Loucy (cell line): ENCODE results near the gene APOM.

Experiments
- H2AFZ ChIP-seq: fragments of 200-600 bp; sonication (generic); 2 replicates; pipeline ENCODE4 v1.6.0; 2016; ENCODE audit warnings: antibody characterized with exemption, mild to moderate bottlenecking, low read length, moderate library complexity
- H3F3A ChIP-seq: fragments of 200-600 bp; 2 replicates; pipeline ENCODE4 v1.6.0; 2016; ENCODE audit warnings: antibody characterized with exemption, low read depth, mild to moderate bottlenecking
- H3K27me3 ChIP-seq: fragments of 200-600 bp; sonication (generic); 2 replicates; pipeline ENCODE4 v1.6.1; 2014; ENCODE audit warnings: low read length, mild to moderate bottlenecking; ENCODE audit not compliant: insufficient read depth, poor library complexity, severe bottlenecking
- H3K36me3 ChIP-seq: fragments of 200-600 bp; sonication (generic); 2 replicates; pipeline ENCODE4 v1.6.1; 2016; ENCODE audit warnings: low read length; ENCODE audit not compliant: insufficient read depth
- H3K4me1 ChIP-seq: fragments of 200-600 bp; sonication (generic); 2 replicates; pipeline ENCODE4 v1.5.1; 2014; ENCODE audit warnings: low read length, mild to moderate bottlenecking; ENCODE audit not compliant: insufficient read depth, poor library complexity, severe bottlenecking
- H3K4me2 ChIP-seq: fragments of 200-600 bp; sonication (generic); 2 replicates; pipeline ENCODE4 v1.6.0; 2014; ENCODE audit warnings: antibody characterized with exemption, low read length, low read depth, mild to moderate bottlenecking; ENCODE audit not compliant: poor library complexity, severe bottlenecking
- H3K4me3 ChIP-seq: fragments of 200-600 bp; sonication (generic); 2 replicates; pipeline ENCODE4 v1.5.1; 2014; ENCODE audit warnings: low read length, mild to moderate bottlenecking, mixed read lengths; ENCODE audit not compliant: poor library complexity, severe bottlenecking
- H3K79me2 ChIP-seq: fragments of 200-600 bp; sonication (generic); 2 replicates; pipeline ENCODE4 v1.6.1; 2014; ENCODE audit warnings: low read length; ENCODE audit not compliant: insufficient read depth
- H3K9ac ChIP-seq: fragments of 200-600 bp; sonication (generic); 2 replicates; pipeline ENCODE4 v1.6.0; 2014; ENCODE audit warnings: mild to moderate bottlenecking, low read depth, low read length, moderate library complexity; ENCODE audit not compliant: poor library complexity, severe bottlenecking
- H3K9me2 ChIP-seq: fragments of 200-600 bp; sonication (generic); replicated peaks from 2 replicates; pipeline ENCODE4 v1.6.1; 2016; ENCODE audit warnings: low read depth, low read length, mixed read lengths
- H3K9me3 ChIP-seq: fragments of 200-600 bp; sonication (generic); 2 replicates; pipeline ENCODE4 v1.6.1; 2014; ENCODE audit warnings: mild to moderate bottlenecking, antibody characterized with exemption, low read length, low read depth; ENCODE audit not compliant: insufficient read depth
- H4K20me1 ChIP-seq: fragments of 200-600 bp; sonication (generic); 2 replicates; pipeline ENCODE4 v1.6.0; 2014; ENCODE audit warnings: antibody characterized with exemption, low read length, mild to moderate bottlenecking; ENCODE audit not compliant: insufficient read depth, poor library complexity, severe bottlenecking
- EZH2phosphoT487 ChIP-seq: fragments of 200-600 bp; IDR thresholded peaks from 2 replicates; pipeline ENCODE4 v1.6.1; 2018; ENCODE audit warnings: antibody characterized with exemption, mild to moderate bottlenecking, moderate library complexity, borderline replicate concordance
- TF ChIP-seq, protein P1 (sequence below): fragments of 200-600 bp; sonication (generic); conservative IDR thresholded peaks from 2 replicates; pipeline ENCODE4 v1.5.1; 2014; ENCODE audit warnings: mild to moderate bottlenecking, antibody characterized with exemption, low read length

Gene APOM

DNA sequence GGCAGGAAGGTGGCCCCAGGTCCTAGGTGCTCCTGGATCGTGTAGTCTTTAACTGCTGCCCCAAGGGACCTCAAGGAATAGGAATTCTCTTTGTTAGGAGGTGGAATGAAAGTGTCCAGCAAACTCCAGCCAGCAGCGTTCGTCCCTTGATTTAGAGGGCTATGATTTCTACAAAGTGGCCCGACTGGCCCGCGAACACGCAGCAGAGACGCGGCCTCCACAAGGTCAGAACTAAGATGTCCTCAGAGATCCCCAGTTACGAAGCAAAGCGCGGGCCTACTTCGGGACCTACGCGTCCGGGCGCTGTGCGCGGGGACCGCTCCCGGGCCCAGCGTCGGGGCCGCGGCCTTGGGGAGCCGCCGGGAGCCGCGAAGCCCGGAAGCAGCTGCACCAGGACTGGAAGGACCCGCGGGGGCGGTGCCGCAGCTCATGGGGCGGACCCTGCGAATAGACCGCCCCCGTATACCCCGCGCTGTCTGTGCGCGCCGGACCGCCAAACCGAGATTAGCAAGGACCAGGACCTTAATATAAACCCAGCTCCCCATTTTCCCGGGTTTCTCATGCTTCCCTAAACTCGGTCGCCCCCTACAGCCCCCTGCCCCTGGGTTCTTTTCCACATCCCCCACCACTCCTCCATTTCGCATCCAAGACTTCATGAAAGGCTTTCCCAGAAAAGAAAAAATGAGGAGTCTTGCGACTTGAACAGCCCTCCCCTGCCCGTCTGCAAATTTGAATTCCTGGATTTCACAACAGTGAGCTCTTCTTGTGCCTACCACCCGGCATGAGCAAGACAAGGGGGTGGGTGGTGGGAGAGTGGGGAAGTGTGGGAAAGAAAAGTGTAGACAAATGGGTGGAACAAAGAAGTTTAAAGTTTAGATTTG lies 4.9 kb downstream of the APOM start, which contains the start of gene C6orf47:
Gene C6orf47, minus strand, starts transcription at position 398 of the 881 bp plus-strand sequence. CDS start 831 bp downstream, outside the sequence.
- Histone ChIP-seq H3K9me3 (no peaks in the 10 kb centered on the region), H4K20me1 (peaks cover 10% of the 10 kb centered on the region), H3K9ac (peak within 1 kb of the TSS; percentile 88), H3F3A (no peaks in the 10 kb centered on the region), H3K4me2 (peak within 1 kb of the TSS; percentile 93), H3K4me3 (peak within 1 kb of the TSS; percentile 92), H3K27me3 (no peaks in the 10 kb centered on the region), H3K4me1 (peaks cover 51% of the 10 kb centered on the region), H3K36me3 (no peaks in the 10 kb centered on the region), H3K79me2 (peaks cover 56% of the 10 kb centered on the region), H2AFZ (peak within 1 kb of the TSS; percentile 50; the same call in 1 of the 2 replicates), H3K9me2 (no peaks in the 10 kb centered on the region)
- TF ChIP-seq EZH2phosphoT487, result no peak
- TF ChIP-seq, protein P1, sequence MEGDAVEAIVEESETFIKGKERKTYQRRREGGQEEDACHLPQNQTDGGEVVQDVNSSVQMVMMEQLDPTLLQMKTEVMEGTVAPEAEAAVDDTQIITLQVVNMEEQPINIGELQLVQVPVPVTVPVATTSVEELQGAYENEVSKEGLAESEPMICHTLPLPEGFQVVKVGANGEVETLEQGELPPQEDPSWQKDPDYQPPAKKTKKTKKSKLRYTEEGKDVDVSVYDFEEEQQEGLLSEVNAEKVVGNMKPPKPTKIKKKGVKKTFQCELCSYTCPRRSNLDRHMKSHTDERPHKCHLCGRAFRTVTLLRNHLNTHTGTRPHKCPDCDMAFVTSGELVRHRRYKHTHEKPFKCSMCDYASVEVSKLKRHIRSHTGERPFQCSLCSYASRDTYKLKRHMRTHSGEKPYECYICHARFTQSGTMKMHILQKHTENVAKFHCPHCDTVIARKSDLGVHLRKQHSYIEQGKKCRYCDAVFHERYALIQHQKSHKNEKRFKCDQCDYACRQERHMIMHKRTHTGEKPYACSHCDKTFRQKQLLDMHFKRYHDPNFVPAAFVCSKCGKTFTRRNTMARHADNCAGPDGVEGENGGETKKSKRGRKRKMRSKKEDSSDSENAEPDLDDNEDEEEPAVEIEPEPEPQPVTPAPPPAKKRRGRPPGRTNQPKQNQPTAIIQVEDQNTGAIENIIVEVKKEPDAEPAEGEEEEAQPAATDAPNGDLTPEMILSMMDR, result no peak

DNA sequence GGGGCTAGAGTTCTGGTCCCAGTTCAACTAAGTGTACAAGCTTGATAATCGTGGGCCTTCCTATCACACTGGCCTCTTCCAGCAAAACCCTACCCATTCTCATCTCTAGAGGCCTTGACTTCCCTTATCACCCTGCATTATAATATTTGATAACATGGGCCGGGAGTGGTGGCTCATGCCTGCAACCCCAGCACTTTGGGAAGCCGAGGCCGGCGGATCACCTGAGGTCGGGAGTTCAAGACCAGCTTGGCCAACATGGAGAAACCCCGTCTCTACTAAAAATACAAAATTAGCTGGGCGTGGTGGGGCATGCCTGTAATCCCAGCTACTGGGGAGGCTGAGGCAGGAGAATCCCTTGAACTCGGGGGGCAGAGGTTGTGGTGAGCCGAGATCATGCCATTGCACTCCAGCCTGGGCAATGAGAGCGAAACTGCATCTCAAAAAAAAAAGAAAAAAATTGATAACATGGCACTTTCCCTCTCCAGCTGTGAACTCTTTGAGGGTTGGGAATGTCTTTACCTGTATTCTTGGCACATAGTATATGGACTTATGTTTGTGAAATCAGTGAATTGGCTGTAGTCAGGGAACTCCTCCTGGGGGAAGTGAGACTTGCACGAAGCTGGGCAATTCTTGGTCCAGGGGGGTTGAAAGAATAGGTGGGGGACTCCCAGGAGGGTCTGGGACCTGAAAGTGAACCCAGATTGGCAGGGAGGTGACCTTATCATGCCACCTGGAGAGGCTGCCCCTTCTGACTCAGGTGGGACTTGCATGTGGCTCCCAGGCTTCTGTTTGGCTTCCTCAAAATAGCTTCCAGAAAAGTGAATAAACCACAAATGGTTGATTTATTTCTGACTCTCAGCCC lies 5.8 kb downstream of the APOM start:
- peak overlapping the region; percentile 88 for H3K9ac ChIP-seq
- H3K27me3 ChIP-seq, result no peaks in the 10 kb centered on the region
- H3F3A ChIP-seq, result no peaks in the 10 kb centered on the region
- no peak overlapping the region for H2AFZ ChIP-seq
- peak overlapping the region; percentile 93 for H3K4me2 ChIP-seq
- peaks cover 61% of the 10 kb centered on the region for H3K79me2 ChIP-seq
- TF ChIP-seq, protein P1, result no peak
- no peak for TF ChIP-seq EZH2phosphoT487
- peaks cover 53% of the 10 kb centered on the region for H3K4me1 ChIP-seq
- H3K9me3 ChIP-seq, result no peaks in the 10 kb centered on the region
- peak overlapping the region; percentile 92 for H3K4me3 ChIP-seq
- no peaks in the 10 kb centered on the region for H3K36me3 ChIP-seq
- no peaks in the 10 kb centered on the region for H3K9me2 ChIP-seq
- H4K20me1 ChIP-seq, result peaks cover 15% of the 10 kb centered on the region

DNA sequence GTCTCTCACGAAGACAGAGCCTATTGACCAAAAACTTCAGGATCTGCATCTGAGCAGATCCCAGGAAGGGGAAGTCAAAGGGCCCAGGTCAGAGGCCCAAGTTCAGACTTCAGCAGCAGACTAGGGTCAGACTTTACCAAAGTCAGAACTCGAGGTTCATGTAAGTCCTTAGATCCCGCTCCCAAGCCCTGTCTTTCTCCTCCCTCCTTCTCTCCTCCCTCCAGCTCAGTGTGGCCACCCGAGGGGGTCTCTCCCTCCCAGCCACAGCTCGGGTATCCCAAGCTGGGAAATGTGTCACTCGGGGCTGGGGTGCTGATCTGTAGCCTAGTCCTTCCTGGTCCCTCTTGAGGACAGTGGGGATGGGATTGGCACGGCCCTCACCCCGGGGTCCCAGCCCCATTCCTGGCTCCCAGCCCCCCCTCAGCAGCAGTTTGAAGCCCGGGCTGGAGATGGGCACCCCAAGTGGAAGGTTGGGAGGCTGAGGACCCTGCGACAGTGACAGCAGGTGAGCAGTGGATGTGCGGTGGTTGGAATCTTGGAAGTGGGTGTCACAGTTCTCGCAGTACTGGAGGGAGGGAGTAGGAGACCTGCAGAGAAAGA lies 6.5 kb downstream of the APOM start:
- no peak overlapping the region for H2AFZ ChIP-seq
- no peaks in the 10 kb centered on the region for H3F3A ChIP-seq
- H3K36me3 ChIP-seq, result peaks cover under 1% of the 10 kb centered on the region; the same call in 1 of the 2 replicates
- TF ChIP-seq EZH2phosphoT487, result no peak
- TF ChIP-seq, protein P1, result no peak
- H4K20me1 ChIP-seq, result peaks cover 20% of the 10 kb centered on the region
- no peaks in the 10 kb centered on the region for H3K9me3 ChIP-seq
- H3K4me3 ChIP-seq, result no peak overlapping the region
- peak overlapping the region; percentile 95 for H3K4me2 ChIP-seq
- peaks cover 59% of the 10 kb centered on the region for H3K4me1 ChIP-seq
- H3K79me2 ChIP-seq, result peaks cover 69% of the 10 kb centered on the region
- H3K9me2 ChIP-seq, result no peaks in the 10 kb centered on the region
- H3K27me3 ChIP-seq, result no peaks in the 10 kb centered on the region
- H3K9ac ChIP-seq, result no peak overlapping the region
